Body of pancreas (tissue), 4 donors: ENCODE data around the gene SNX13. TPM values are rescaled to one million over a fixed set of nuclear protein-coding genes. Genes with fewer than 3 reads are reported as not detected.
A peak's percentile ranks its signal among the peaks of the same experiment; 100 is the strongest.

Experiments used
- ATAC-seq: fragments of 150-250 bp; one replicate; pipeline ENCODE4 v1.9.1; 2016
- DNase-seq, 4 donors: peaks; one replicate each; pipeline ENCODE4 v3.0.0-alpha.2; 2019
- H3K27ac ChIP-seq, 4 donors: fragments of 200-600 bp; sonication (generic); 1 replicate in 3 of 4; 2 replicates in 1 of 4; pipeline versions ENCODE4 v1.5.1 to v1.6.1; 2016 to 2019; ENCODE audit warnings: mild to moderate bottlenecking in 1 of 4, mixed read lengths in 1 of 4, moderate library complexity in 1 of 4
- H3K27me3 ChIP-seq, 2 donors: fragments of 200-600 bp; sonication (generic); one replicate each; pipeline ENCODE4 v1.6.0; 2016; ENCODE audit warnings: mild to moderate bottlenecking in 1 of 2
- H3K36me3 ChIP-seq, 2 donors: fragments of 200-600 bp; sonication (generic); replicated peaks in 1 of 2; 2 replicates each; pipeline ENCODE4 v1.5.1; 2016; ENCODE audit warnings: low read depth in 2 of 2; ENCODE audit not compliant: insufficient read depth in 1 of 2
- H3K4me1 ChIP-seq: fragments of 200-600 bp; sonication (generic); one replicate; pipeline ENCODE4 v1.6.0; 2016
- H3K4me3 ChIP-seq, 2 donors: fragments of 200-600 bp; sonication (generic); 1 replicate in 1 of 2; 2 replicates in 1 of 2; pipeline ENCODE4 v1.5.1; 2016 to 2019
- H3K9me3 ChIP-seq, 3 donors: fragments of 200-600 bp; sonication (generic); 1 replicate in 2 of 3; 2 replicates in 1 of 3; pipeline ENCODE4 v1.5.1; 2016
- POLR2A ChIP-seq, 3 donors: fragments of 450-650 bp; IDR thresholded peaks; one replicate each; pipeline ENCODE4 v1.6.1; 2016; ENCODE audit warnings: antibody characterized with exemption in 3 of 3, mild to moderate bottlenecking in 2 of 3
- WGBS, 2 donors: methylation state at CpG; one replicate each; pipeline ENCODE4 v1.1.5; 2017; 5-methylcytosine and 5-hydroxymethylcytosine counted together
- intact Hi-C: fragments of 100-400 bp; cut with DNase I; formaldehyde crosslinking; loops from one replicate; pipeline ENCODE4 v1.15.1; 2023
- total RNA-seq, 2 donors: library from RNA; depleted of rRNA; stranded (reverse); fragments of >200 nt; gene quantifications; one replicate each; pipeline ENCODE4 v1.1.0, GENCODE V29; 2016
- TF ChIP-seq, protein P1 (sequence below), 7 experiments: fragments of 450-650 bp in 4 of 7; fragments of 200-600 bp in 3 of 7; sonication (generic) in 3 of 7; IDR thresholded peaks; one replicate each; pipeline ENCODE4 v1.5.1; 2016 to 2019; ENCODE audit warnings: antibody characterized with exemption in 7 of 7

SNX13 gene
- total RNA-seq, 2 donors from 2014 or later: 23.1 to 61.0 TPM

DNA sequence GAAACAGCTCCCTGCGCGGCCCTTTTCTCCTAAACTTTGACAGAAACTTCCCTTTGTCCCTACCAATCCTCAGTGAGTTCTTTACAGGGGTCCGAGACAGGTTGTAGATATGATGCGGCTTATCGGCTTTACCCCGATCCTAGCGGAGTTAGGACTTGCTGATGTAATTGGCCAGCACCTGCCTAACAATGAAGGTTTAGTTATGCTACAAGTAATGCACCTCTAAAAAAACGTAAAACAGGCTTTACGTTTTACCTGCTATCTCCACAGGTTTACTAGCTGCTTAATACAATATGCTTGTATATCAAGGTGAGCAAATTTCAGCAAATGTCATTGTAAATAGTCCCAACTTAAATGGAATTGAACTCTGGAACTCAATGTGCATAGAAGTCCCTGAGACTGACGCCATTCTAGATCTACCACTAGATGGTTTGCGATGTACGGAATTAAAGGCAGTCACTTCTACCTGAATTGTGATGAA is 697 bp upstream of the SNX13 start:
- Histone ChIP-seq H3K4me3 (peak overlapping the region; percentile 82 to 95), H3K27ac (peak overlapping the region; percentile 92 to 95 (median 94)), H3K9me3 (no peaks in the 10 kb centered on the region), H3K27me3 (no peaks in the 10 kb centered on the region), H3K4me1 (peaks cover 17% of the 10 kb centered on the region), H3K36me3 (no peaks in the 10 kb centered on the region)
- intact Hi-C loops: no loop called here
- TF ChIP-seq, protein P1, sequence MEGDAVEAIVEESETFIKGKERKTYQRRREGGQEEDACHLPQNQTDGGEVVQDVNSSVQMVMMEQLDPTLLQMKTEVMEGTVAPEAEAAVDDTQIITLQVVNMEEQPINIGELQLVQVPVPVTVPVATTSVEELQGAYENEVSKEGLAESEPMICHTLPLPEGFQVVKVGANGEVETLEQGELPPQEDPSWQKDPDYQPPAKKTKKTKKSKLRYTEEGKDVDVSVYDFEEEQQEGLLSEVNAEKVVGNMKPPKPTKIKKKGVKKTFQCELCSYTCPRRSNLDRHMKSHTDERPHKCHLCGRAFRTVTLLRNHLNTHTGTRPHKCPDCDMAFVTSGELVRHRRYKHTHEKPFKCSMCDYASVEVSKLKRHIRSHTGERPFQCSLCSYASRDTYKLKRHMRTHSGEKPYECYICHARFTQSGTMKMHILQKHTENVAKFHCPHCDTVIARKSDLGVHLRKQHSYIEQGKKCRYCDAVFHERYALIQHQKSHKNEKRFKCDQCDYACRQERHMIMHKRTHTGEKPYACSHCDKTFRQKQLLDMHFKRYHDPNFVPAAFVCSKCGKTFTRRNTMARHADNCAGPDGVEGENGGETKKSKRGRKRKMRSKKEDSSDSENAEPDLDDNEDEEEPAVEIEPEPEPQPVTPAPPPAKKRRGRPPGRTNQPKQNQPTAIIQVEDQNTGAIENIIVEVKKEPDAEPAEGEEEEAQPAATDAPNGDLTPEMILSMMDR (IDR thresholded peaks at IDR 0.05): peak in 2 of 7 experiments; percentile 6 to 9
- no peak for TF ChIP-seq POLR2A (IDR thresholded peaks at IDR 0.05)
- DNase-seq (no peak), ATAC-seq (no peak)
- WGBS, 2 donors: 2 to 4% methylated on average over 12 of the region's 12 CpGs

DNA sequence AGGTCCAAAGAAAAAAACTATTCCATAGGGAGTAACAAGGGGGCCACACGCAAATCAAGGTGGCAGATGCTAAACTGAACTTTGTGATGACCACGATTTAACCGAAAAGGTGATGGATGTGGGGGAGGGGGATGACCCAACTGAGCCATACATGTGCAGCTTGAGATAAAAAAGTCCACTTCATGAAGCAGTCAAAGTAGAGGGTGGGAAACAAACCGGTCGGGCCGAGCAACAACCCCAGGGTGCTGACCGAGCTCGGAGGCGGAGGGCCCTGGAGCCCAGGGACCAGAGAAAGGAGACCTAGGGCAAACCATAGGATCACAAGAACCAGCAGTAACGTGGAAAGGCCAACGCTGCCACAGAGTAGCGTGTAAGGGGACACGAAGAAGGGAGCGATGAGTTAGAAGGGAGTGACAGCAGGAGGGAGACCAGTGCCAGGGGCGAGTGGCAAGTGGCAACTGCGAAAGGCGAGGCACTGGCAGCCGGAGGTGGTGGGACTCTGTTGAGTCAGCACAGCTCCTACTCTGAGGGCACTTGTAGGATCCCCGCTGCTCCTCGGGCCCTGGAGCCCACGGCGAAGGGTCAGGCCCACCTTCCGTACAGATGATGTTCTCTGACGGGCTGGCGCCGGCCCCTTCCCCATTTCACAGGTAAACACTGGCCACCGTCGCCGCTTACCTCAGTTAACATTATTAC is 540 bp downstream of the SNX13 start:
- no peaks in the 10 kb centered on the region for H3K36me3 ChIP-seq
- peak overlapping the region; percentile 92 to 95 (median 94) for H3K27ac ChIP-seq
- intact Hi-C loops: no loop called here
- no peak for TF ChIP-seq POLR2A (IDR thresholded peaks at IDR 0.05)
- TF ChIP-seq, protein P1 (IDR thresholded peaks at IDR 0.05): peak in 1 of 7 experiments; percentile 1
- no peaks in the 10 kb centered on the region for H3K27me3 ChIP-seq
- WGBS, 2 donors: 0% methylated on average over 29 of the region's 29 CpGs
- DNase-seq (peak; percentile 50 to 66 (median 52)), ATAC-seq (peak; percentile 60)
- peaks cover 17% of the 10 kb centered on the region for H3K4me1 ChIP-seq
- no peaks in the 10 kb centered on the region for H3K9me3 ChIP-seq
- H3K4me3 ChIP-seq: peak overlapping the region; percentile 82 to 95

DNA sequence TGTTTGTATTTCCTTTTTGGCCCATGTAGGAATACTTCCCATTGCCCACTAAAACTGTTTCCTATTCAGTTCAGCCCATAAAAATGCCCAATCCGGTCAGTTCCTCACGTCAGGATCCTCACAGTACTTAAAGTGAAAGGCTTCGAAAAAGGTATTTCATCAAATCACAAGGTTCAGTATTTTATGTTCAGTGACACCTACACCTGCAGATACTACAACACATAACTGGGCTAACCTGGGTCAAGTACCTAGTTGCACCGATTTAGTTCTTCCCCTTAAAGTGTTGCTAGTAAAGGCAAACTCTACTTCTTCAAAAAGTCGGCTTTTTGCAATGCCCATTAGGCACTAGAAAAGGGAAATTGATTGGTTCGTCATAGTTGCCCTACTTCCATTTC is 1.1 kb downstream of the SNX13 start:
- peak in 1 of 4 donors; percentile 10 for DNase-seq
- Histone ChIP-seq H3K4me1 (peaks cover 17% of the 10 kb centered on the region), H3K4me3 (peak overlapping the region; percentile 82 to 95), H3K27ac (peak overlapping the region; percentile 92 to 95 (median 94)), H3K36me3 (no peaks in the 10 kb centered on the region), H3K9me3 (no peaks in the 10 kb centered on the region), H3K27me3 (no peaks in the 10 kb centered on the region)
- intact Hi-C loops: no loop called here
- TF ChIP-seq, protein P1 (IDR thresholded peaks at IDR 0.05): no peak
- TF ChIP-seq POLR2A (IDR thresholded peaks at IDR 0.05): no peak
- 2 to 3% methylated on average over 6 of the region's 6 CpGs for WGBS, 2 donors
- no peak for ATAC-seq

DNA sequence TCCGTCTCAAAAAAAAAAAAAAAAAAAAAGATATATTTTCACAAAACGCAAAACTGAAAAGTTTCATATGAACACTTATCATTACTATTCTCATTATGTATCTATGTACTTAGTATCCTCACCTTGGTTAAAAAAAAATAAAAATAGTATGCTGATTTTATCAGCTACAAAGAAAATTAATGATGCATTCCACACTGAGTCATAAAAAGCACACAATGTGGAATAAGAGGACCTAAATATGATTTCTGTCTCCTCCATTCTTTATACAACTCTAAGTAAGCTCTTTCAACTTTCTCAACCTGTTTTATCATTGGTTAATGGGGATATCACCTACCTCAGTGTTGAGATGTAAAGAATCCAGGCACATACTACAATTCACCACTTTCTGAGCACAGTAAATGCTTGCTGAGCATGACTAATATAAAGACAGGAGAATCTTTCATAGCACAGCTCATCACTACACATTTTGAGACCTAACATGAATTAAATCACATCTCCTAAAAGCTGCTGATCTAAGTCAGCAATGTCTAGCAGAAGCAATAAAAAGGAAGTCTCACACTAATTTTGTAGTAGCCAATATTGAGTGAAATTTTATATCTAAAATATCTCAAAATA is 2.7 kb downstream of the SNX13 start:
- Histone ChIP-seq H3K9me3 (no peaks in the 10 kb centered on the region), H3K4me1 (peaks cover 29% of the 10 kb centered on the region), H3K27me3 (no peaks in the 10 kb centered on the region), H3K4me3 (no peak overlapping the region), H3K27ac (peak overlapping the region in 1 of 4 donors; percentile 92), H3K36me3 (no peaks in the 10 kb centered on the region)
- intact Hi-C loops: no loop called here
- TF ChIP-seq, protein P1 (IDR thresholded peaks at IDR 0.05): no peak
- no peak for TF ChIP-seq POLR2A (IDR thresholded peaks at IDR 0.05)
- 76 to 83% methylated on average over 2 of the region's 2 CpGs for WGBS, 2 donors
- DNase-seq: no peak
- ATAC-seq: no peak
